ENCODE results near the gene NF1. TPM values are rescaled to one million over a fixed set of nuclear protein-coding genes. Genes with fewer than 3 reads are reported as not detected.

The NF1 gene
- total RNA-seq, 1 donor from 2014 or later, result 82.5 TPM

DNA sequence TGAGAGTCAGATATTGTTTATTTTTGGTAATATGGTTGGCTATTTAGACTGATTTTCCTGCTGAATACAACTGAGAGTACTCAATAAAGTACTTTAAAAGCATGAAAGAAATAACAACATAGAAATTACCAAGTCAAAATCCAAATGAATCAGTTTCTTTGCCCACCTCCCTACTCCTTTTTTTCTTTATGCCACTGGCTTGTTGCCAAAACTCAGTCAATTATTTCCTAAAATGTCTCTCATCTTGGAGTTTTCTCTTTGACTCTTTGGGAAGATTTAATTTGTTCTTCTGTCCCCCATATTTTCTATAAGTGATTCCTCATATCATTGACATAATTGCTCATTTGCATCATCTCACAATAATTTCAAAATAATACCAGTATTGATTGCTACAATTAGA, 204.8 kb downstream of the NF1 start:
- Mint-ChIP-seq H3K4me3 (ENCODE audit: low read depth) (no peak overlapping the region), H3K27me3 (no peaks in the 10 kb centered on the region), H3K4me1 (ENCODE audit: low read depth) (no peaks in the 10 kb centered on the region), H3K27ac (no peak overlapping the region), H3K9me3 (ENCODE audit: low read depth) (peaks cover 4% of the 10 kb centered on the region), H3K36me3 (ENCODE audit: insufficient read depth) (peaks cover 3% of the 10 kb centered on the region)
- TF ChIP-seq, protein P1, sequence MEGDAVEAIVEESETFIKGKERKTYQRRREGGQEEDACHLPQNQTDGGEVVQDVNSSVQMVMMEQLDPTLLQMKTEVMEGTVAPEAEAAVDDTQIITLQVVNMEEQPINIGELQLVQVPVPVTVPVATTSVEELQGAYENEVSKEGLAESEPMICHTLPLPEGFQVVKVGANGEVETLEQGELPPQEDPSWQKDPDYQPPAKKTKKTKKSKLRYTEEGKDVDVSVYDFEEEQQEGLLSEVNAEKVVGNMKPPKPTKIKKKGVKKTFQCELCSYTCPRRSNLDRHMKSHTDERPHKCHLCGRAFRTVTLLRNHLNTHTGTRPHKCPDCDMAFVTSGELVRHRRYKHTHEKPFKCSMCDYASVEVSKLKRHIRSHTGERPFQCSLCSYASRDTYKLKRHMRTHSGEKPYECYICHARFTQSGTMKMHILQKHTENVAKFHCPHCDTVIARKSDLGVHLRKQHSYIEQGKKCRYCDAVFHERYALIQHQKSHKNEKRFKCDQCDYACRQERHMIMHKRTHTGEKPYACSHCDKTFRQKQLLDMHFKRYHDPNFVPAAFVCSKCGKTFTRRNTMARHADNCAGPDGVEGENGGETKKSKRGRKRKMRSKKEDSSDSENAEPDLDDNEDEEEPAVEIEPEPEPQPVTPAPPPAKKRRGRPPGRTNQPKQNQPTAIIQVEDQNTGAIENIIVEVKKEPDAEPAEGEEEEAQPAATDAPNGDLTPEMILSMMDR (IDR thresholded peaks at IDR 0.05; ENCODE audit: unreplicated experiment), result no peak
- no peak for DNase-seq (ENCODE audit: low spot score, unreplicated experiment)

DNA sequence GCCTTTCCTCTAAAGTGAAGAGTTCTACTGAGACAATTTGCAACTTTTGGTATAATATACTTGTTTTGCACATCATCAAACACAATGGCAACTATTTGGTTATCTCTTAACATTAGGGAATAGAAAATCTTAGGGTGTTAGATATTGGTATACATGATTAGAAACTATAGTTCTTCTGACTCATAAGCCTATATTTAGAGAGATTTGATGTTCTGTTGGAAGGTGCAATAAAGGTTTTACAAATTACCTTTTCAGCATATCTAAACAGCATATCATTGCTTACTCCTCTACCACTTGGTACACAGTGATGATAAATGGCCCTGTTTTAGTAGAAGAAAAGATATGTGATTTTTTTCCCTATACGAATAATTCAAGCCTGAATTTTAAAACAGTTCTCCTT, 212.9 kb downstream of the NF1 start:
- Mint-ChIP-seq H3K4me3 (ENCODE audit: low read depth) (no peak overlapping the region), H3K9me3 (ENCODE audit: low read depth) (peaks cover 4% of the 10 kb centered on the region), H3K27me3 (no peaks in the 10 kb centered on the region), H3K27ac (no peak overlapping the region), H3K4me1 (ENCODE audit: low read depth) (peaks cover 3% of the 10 kb centered on the region), H3K36me3 (ENCODE audit: insufficient read depth) (peaks cover 9% of the 10 kb centered on the region)
- TF ChIP-seq, protein P1 (IDR thresholded peaks at IDR 0.05; ENCODE audit: unreplicated experiment), result no peak
- DNase-seq (ENCODE audit: low spot score, unreplicated experiment), result no peak

DNA sequence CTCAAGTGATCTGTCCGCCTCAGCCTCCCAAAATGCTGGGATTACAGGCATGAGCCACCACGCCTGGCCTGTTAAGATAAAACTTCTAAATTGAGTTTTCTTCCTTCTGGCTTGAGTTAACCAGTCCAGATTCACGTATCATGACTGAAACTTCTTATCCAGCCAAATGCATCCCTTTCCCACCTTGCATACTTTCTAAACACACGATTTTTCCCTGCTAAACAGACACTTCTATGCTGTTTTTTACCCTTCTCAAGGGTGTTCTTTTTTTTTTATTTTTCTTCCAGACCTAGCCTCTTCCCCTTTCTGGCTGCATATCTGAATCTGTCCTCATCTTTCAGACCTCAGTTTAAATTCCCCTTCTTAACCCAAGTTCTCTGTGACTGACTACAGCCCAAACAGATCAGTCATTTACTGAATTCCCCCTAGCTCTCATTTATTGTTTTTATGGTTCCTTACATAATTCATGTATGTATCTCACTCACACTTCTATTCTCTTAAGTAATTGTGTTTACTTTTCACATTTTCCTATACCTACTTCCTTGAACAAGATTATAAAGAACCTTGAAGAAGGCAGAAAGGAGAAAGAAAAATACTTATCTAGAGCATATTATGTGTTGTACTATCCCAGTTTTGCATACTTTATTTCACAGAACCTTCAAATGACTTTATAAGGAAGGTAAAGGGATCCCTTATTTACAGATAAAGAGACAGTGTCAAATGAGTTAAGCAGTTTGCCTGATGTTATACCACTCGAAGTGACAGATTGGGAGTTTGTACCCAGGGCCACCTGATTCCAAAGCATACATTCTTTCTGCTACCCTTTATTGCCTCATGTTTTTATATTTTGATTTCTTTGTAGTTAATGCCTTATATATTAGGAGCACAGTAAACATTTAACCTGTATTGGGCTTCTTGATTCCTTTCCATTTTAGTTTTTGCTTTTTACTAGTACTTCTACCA, 213.9 kb downstream of the NF1 start:
- Mint-ChIP-seq H3K27ac (no peak overlapping the region), H3K36me3 (ENCODE audit: insufficient read depth) (peaks cover 9% of the 10 kb centered on the region), H3K27me3 (no peaks in the 10 kb centered on the region), H3K4me3 (ENCODE audit: low read depth) (no peak overlapping the region), H3K4me1 (ENCODE audit: low read depth) (peaks cover 3% of the 10 kb centered on the region), H3K9me3 (ENCODE audit: low read depth) (peaks cover 4% of the 10 kb centered on the region)
- no peak for DNase-seq (ENCODE audit: low spot score, unreplicated experiment)
- TF ChIP-seq, protein P1 (IDR thresholded peaks at IDR 0.05; ENCODE audit: unreplicated experiment), result no peak

DNA sequence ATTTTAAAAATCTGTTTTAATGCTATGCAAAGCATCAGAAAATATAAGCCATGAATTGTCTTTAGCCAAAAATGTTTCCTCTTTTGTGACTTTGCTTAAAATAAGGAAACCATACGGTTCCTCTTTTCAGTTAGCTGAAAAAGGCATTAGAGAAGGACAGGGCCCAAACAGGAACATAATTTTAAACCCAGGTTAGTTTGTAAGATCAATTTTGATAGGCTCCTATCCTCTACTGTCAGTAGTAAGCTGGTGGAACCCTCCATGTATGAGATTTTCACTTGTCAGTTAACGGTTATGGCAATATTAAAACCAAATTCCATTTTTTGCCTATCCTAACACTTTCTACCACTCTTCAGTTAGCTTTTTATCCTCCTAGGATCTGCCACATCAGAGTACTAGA, 214.8 kb downstream of the NF1 start:
- Mint-ChIP-seq H3K27ac (no peak overlapping the region), H3K36me3 (ENCODE audit: insufficient read depth) (peaks cover 6% of the 10 kb centered on the region)
- TF ChIP-seq, protein P1 (IDR thresholded peaks at IDR 0.05; ENCODE audit: unreplicated experiment), result no peak

DNA sequence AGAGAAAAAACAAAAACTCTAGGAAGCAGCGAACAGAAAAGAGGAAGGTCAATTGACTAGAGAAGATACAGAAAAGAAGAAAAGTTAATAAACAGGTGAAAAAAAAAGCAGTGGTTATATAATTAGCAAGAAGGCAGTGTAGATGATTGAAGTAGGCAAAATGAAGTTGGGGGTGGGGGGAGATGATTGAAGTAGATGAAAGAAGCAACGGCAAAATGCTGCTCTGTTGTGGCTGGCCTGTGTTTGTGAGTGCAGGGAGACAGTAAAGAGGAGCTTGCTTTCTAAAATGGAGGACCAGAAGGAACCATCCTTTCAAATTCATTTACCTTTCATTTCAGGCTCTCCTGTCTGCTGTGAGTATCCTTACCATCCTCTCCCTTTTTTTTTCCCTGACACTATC, 215.5 kb downstream of the NF1 start:
- Mint-ChIP-seq H3K27ac (no peak overlapping the region), H3K27me3 (no peaks in the 10 kb centered on the region)

More for the DNA sequence above, 214.8 kb downstream of the NF1 start:
- Mint-ChIP-seq H3K27me3 (no peaks in the 10 kb centered on the region), H3K9me3 (ENCODE audit: low read depth) (no peaks in the 10 kb centered on the region), H3K4me3 (ENCODE audit: low read depth) (no peak overlapping the region), H3K4me1 (ENCODE audit: low read depth) (peaks cover 3% of the 10 kb centered on the region)
- no peak for DNase-seq (ENCODE audit: low spot score, unreplicated experiment)

More for the DNA sequence above, 215.5 kb downstream of the NF1 start:
- Mint-ChIP-seq H3K4me1 (ENCODE audit: low read depth) (peaks cover 3% of the 10 kb centered on the region), H3K36me3 (ENCODE audit: insufficient read depth) (peaks cover 3% of the 10 kb centered on the region), H3K9me3 (ENCODE audit: low read depth) (no peaks in the 10 kb centered on the region), H3K4me3 (ENCODE audit: low read depth) (no peak overlapping the region)
- TF ChIP-seq, protein P1 (IDR thresholded peaks at IDR 0.05; ENCODE audit: unreplicated experiment), result no peak
- DNase-seq (ENCODE audit: low spot score, unreplicated experiment), result no peak

All from progenitor cell of endocrine pancreas (in vitro differentiated cells).